Inferior parietal cortex (tissue), 1 donor: ENCODE measurements around the gene KLF7.

Experiments used
- DNase-seq: peaks from one replicate; pipeline ENCODE4 v3.0.0-alpha.2; 2016; ENCODE audit errors: extremely low spot score

Gene KLF7

GRCh38 chr2:207093234-207093633 is 72.5 kb downstream of the KLF7 start:
- no peak for DNase-seq

- DNase-seq, result no peak
These were observed 72.9 kb downstream of the KLF7 start for GRCh38 chr2:207092818-207093217.

GRCh38 chr2:207091928-207092327 is 73.8 kb downstream of the KLF7 start:
- no peak for DNase-seq

GRCh38 chr2:207091176-207091575 is 74.6 kb downstream of the KLF7 start:
- no peak for DNase-seq

GRCh38 chr2:207090389-207090788 is 75.4 kb downstream of the KLF7 start:
- no peak for DNase-seq

GRCh38 chr2:207088839-207089238 is 76.9 kb downstream of the KLF7 start:
- DNase-seq, result no peak

- DNase-seq, result no peak
These were observed 77.5 kb downstream of the KLF7 start for GRCh38 chr2:207088276-207088675.

- DNase-seq, result no peak
These were observed 78.5 kb downstream of the KLF7 start for GRCh38 chr2:207087046-207087902.

GRCh38 chr2:207086136-207086535 is 79.6 kb downstream of the KLF7 start:
- DNase-seq, result no peak

GRCh38 chr2:207085110-207085509 is 80.6 kb downstream of the KLF7 start:
- DNase-seq, result no peak

GRCh38 chr2:207083361-207084110 is 82.2 kb downstream of the KLF7 start:
- DNase-seq, result no peak

GRCh38 chr2:207082619-207083018 is 83.1 kb downstream of the KLF7 start:
- DNase-seq, result no peak

- peak; percentile 71 for DNase-seq
These were observed 87.5 kb downstream of the KLF7 start for GRCh38 chr2:207078186-207078798.

- no peak for DNase-seq
These were observed 88.5 kb downstream of the KLF7 start for GRCh38 chr2:207077266-207077665.

GRCh38 chr2:207075456-207075855 is 90.3 kb downstream of the KLF7 start:
- DNase-seq, result no peak

GRCh38 chr2:207073801-207074678 is 91.7 kb downstream of the KLF7 start:
- no peak for DNase-seq

GRCh38 chr2:207073412-207073800 is 92.3 kb downstream of the KLF7 start:
- DNase-seq, result no peak

GRCh38 chr2:207072571-207072970 is 93.2 kb downstream of the KLF7 start:
- DNase-seq, result no peak

- DNase-seq, result no peak
These were observed 93.9 kb downstream of the KLF7 start for GRCh38 chr2:207071820-207072219.

- no peak for DNase-seq
These were observed 98.3 kb downstream of the KLF7 start for GRCh38 chr2:207067473-207067872.

- no peak for DNase-seq
These were observed 98.8 kb downstream of the KLF7 start for GRCh38 chr2:207066791-207067460.
